MCF 10A (cell line): ENCODE results near the gene SLC41A3. TPM values are rescaled to one million over a fixed set of nuclear protein-coding genes. Genes with fewer than 3 reads are reported as not detected.

Experiments used
- BruUV-seq: library from RNA; stranded (reverse); fragments of 400-500 nt; replicated peaks from 2 replicates; lab custom pipeline; 2021; lab: Mats Ljungman, UMichigan
- CTCF ChIA-PET: fragments of 300-600 bp; sonication (Branson Sonifier 250); formaldehyde crosslinking; extraction: SDS; loops from one replicate; lab custom pipeline; 2021; ENCODE audit warnings: antibody characterized with exemption, inconsistent platforms; lab: Yijun Ruan, JAX
- POLR2A ChIA-PET: fragments of 300-600, 350-650 bp; sonication (Branson Sonifier 250); formaldehyde crosslinking; extraction: SDS; loops from one replicate; lab custom pipeline; 2020; ENCODE audit warnings: antibody characterized with exemption, inconsistent platforms; lab: Yijun Ruan, JAX
- DNase-seq: peaks from one replicate; pipeline ENCODE4 v3.0.0-alpha.2; 2018; ENCODE audit not compliant: unreplicated experiment
- H3K27ac Mint-ChIP-seq: one replicate; pipeline ENCODE4 v1.8.0; 2022; ENCODE audit warnings: mild to moderate bottlenecking, low read depth, mixed read lengths; ENCODE audit not compliant: unreplicated experiment
- H3K27me3 Mint-ChIP-seq: one replicate; pipeline ENCODE4 v1.8.0; 2022; ENCODE audit warnings: mixed read lengths; ENCODE audit not compliant: insufficient read depth, unreplicated experiment
- H3K36me3 Mint-ChIP-seq: one replicate; pipeline ENCODE4 v1.8.0; 2022; ENCODE audit warnings: mild to moderate bottlenecking, moderate library complexity, mixed read lengths; ENCODE audit not compliant: insufficient read depth, unreplicated experiment
- H3K4me1 Mint-ChIP-seq: one replicate; pipeline ENCODE4 v1.8.0; 2022; ENCODE audit warnings: mixed read lengths; ENCODE audit not compliant: insufficient read depth, unreplicated experiment
- H3K4me3 Mint-ChIP-seq: one replicate; pipeline ENCODE4 v1.8.0; 2022; ENCODE audit warnings: mild to moderate bottlenecking, moderate library complexity, mixed read lengths; ENCODE audit not compliant: unreplicated experiment
- H3K9me3 Mint-ChIP-seq: one replicate; pipeline ENCODE4 v1.8.0; 2022; ENCODE audit warnings: mixed read lengths; ENCODE audit not compliant: unreplicated experiment
- intact Hi-C: fragments of 100-400 bp; cut with micrococcal nuclease; formaldehyde crosslinking; loops from 2 replicates; pipeline ENCODE4 v1.14.1; 2022
- total RNA-seq: library from RNA; stranded (reverse); gene quantifications from 2 replicates; pipeline ENCODE4 v1.2.3, GENCODE V29; 2022
- TF ChIP-seq, protein P1 (sequence below): fragments of 200-600 bp; IDR thresholded peaks from one replicate; pipeline ENCODE4 v1.8.0; 2022; ENCODE audit warnings: antibody characterized with exemption, mild to moderate bottlenecking; ENCODE audit not compliant: unreplicated experiment

Gene SLC41A3
- total RNA-seq, 1 experiment from 2014 or later = 43.2 TPM

DNA sequence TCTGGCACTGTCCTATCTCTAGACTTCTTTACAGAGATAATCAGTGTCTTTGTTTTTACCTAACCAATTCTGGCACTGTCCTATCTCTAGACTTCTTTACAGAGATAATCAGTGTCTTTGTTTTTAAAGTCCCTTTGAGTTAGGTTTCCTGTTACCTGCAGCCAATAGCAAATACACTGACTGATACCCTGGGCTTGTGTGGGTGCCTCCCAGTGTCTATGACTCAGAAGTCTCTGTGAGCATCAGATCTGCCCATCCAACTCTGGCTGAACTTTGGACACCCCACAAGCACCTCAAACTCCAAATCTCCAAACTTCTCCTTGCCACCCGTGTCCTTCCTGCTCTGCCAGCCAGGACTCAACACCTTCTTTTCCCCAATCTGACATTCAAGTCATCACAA lies 30.4 kb downstream of the SLC41A3 start:
- peak; percentile 27 for DNase-seq
- peaks cover 37% of the 10 kb centered on the region for H3K4me1 Mint-ChIP-seq
- intact Hi-C loops = no loop called here
- BruUV-seq = no TSS peak
- H3K4me3 Mint-ChIP-seq = no peak overlapping the region
- no peaks in the 10 kb centered on the region for H3K9me3 Mint-ChIP-seq
- H3K27me3 Mint-ChIP-seq = no peaks in the 10 kb centered on the region
- H3K36me3 Mint-ChIP-seq = peaks cover 5% of the 10 kb centered on the region
- POLR2A ChIA-PET = no interaction called here
- TF ChIP-seq, protein P1, sequence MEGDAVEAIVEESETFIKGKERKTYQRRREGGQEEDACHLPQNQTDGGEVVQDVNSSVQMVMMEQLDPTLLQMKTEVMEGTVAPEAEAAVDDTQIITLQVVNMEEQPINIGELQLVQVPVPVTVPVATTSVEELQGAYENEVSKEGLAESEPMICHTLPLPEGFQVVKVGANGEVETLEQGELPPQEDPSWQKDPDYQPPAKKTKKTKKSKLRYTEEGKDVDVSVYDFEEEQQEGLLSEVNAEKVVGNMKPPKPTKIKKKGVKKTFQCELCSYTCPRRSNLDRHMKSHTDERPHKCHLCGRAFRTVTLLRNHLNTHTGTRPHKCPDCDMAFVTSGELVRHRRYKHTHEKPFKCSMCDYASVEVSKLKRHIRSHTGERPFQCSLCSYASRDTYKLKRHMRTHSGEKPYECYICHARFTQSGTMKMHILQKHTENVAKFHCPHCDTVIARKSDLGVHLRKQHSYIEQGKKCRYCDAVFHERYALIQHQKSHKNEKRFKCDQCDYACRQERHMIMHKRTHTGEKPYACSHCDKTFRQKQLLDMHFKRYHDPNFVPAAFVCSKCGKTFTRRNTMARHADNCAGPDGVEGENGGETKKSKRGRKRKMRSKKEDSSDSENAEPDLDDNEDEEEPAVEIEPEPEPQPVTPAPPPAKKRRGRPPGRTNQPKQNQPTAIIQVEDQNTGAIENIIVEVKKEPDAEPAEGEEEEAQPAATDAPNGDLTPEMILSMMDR = no peak
- CTCF ChIA-PET = interaction anchor here (1.1 kb wide), 1 partner anchor 82 kb away, joined by 3 read pairs; no protein-coding TSS in a partner anchor
- peak overlapping the region; percentile 77 for H3K27ac Mint-ChIP-seq

DNA sequence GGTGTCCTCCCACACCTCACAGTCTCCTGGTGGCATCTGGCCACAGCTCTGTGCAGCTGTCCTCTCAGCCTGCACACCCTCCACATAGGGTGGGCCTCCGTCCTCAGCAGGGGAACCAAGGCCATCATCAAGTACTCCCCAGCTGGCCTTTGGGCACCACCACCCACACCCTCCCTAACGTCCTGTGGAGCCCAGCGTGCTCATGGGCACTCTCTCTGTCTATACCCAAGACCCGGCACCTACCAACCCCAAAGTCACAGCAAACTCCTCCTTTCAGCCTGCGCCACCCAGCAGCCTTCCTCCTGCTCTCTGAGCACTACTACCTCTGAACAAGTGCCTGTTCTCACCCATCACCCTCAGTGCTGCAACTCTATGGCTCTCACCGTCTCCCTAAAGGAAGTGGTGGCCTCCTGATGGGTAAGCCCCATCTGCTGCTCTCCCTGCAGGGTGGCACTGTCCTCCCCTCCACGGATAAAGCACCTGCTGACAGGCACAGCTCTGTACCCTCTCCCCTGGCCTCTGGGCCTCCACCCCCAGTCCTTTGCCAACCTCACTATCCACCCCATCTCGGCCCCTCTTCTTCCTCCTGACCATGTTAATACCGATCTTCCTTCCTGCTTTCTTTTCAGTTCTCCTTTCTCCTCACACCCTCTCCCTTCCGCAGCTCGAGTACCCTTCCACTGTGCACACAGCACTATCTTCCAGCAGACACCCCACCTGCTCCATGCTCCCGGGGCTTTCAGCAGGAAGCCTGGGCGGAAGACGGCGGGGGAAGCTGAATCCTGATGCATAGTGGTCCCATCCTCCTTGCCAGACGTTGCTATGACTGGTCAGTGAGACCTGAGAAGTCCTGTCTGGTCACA lies 31.5 kb downstream of the SLC41A3 start:
- no peak for DNase-seq
- Mint-ChIP-seq H3K27me3 (no peaks in the 10 kb centered on the region), H3K4me1 (peaks cover 26% of the 10 kb centered on the region), H3K4me3 (no peak overlapping the region), H3K9me3 (no peaks in the 10 kb centered on the region), H3K27ac (no peak overlapping the region), H3K36me3 (peaks cover 5% of the 10 kb centered on the region)
- TF ChIP-seq, protein P1 = no peak
- POLR2A ChIA-PET = no interaction called here
- BruUV-seq = no TSS peak
- intact Hi-C loops = no loop called here
- CTCF ChIA-PET = interaction anchor here (0.5 to 1.1 kb wide), 2 partner anchors 80 to 1010 kb away, joined by 3 read pairs; no protein-coding TSS in a partner anchor

DNA sequence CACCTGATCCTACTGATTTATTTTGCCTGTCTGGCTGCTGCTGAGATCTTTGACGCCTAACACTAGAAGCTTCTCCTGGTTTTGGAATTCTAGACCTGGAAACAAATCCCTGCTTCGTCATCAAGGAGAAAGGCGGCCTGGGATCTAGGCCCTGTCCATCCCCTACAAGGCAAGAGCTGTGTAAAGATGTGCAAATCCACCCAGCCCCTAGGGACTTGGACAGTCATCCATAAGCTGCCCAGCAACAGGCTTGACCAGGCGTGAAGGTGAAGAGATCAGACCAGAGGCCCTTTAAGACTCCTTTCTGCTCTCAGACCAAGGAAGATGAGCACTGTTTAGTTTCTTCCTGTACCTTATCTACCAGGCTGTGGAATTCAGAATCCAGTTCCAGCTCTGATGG lies 32.2 kb downstream of the SLC41A3 start:
- ChIA-PET POLR2A (no interaction called here), CTCF (interaction anchor here (0.5 kb wide), 1 partner anchor 1010 kb away, joined by 3 read pairs; no protein-coding TSS in a partner anchor)
- peaks cover 7% of the 10 kb centered on the region for H3K36me3 Mint-ChIP-seq
- H3K27ac Mint-ChIP-seq = no peak overlapping the region
- BruUV-seq = no TSS peak
- peaks cover 20% of the 10 kb centered on the region for H3K4me1 Mint-ChIP-seq
- no peaks in the 10 kb centered on the region for H3K9me3 Mint-ChIP-seq
- intact Hi-C loops = no loop called here
- no peak for DNase-seq
- H3K4me3 Mint-ChIP-seq = no peak overlapping the region
- TF ChIP-seq, protein P1 = no peak
- H3K27me3 Mint-ChIP-seq = no peaks in the 10 kb centered on the region

DNA sequence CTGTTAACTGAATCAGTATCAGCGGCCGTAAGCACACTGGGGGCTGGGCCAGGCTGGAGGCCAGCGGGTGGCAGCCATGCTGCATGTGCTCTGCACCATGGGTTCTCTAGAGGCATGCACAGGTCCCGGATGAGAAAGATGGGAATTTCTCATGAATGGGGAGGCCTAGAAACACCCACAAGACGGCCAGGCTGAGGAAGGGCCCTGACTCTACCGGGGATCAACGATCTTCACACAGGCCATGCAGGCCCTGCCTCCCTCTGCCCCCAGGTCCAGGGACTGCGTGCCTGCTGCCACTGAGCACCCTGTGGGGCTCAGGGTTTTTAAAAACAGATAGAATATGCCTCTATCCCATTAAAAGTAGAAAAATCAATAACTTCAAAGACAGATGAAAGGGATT lies 32.7 kb downstream of the SLC41A3 start:
- no TSS peak for BruUV-seq
- DNase-seq = no peak
- TF ChIP-seq, protein P1 = no peak
- POLR2A ChIA-PET = no interaction called here
- Mint-ChIP-seq H3K36me3 (peaks cover 11% of the 10 kb centered on the region), H3K9me3 (no peaks in the 10 kb centered on the region), H3K27me3 (no peaks in the 10 kb centered on the region), H3K4me1 (peaks cover 15% of the 10 kb centered on the region), H3K27ac (no peak overlapping the region), H3K4me3 (no peak overlapping the region)
- CTCF ChIA-PET = no interaction called here
- intact Hi-C loops = no loop called here
